GM18508 (cell line): ENCODE measurements around the gene SREK1IP1.
"Not testable (repeated sequence)": the region's sequence is repeated elsewhere in the genome, so short reads cannot be mapped to it uniquely, and the experiment has no call there.

Experiments
- ATAC-seq: cut with Tn5 transposase; IDR thresholded peaks from one replicate; pipeline ENCODE4 v1.9.1; 2021; ENCODE audit warnings: moderate number of reproducible peaks; ENCODE audit not compliant: insufficient read depth, unreplicated experiment

SREK1IP1 gene

DNA sequence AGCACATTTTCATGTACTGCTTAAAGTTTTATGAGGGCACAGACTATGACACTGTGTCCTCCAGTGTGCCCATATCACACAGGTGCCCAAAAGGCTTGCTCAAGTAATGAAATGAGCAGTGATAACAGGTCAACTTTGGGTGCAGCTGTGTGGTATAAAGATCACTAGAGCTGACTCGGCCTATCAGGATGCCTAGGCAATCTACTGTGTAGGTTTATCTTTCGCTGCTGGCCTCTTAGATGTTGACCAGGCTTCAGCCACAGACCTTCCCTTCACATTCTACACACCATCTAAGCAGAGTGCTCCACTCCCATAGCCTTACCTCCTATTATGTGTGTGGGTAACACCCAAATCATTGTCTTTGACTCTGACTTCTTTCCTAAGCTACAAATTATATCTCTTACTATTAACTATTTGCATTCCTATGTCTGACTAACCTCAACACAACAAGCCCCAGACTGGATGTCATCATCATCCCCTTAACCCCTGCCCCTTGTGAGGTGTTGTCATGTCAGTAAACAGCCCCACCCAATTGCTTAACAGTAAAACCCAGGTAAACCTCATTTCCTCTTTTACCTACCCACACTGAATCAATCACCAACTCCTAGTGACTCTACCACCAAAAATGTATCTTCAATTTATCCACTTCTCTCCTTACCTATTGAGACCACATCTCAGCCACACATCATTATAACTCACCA lies 2.5 kb downstream of the SREK1IP1 start:
- ATAC-seq: no peak

DNA sequence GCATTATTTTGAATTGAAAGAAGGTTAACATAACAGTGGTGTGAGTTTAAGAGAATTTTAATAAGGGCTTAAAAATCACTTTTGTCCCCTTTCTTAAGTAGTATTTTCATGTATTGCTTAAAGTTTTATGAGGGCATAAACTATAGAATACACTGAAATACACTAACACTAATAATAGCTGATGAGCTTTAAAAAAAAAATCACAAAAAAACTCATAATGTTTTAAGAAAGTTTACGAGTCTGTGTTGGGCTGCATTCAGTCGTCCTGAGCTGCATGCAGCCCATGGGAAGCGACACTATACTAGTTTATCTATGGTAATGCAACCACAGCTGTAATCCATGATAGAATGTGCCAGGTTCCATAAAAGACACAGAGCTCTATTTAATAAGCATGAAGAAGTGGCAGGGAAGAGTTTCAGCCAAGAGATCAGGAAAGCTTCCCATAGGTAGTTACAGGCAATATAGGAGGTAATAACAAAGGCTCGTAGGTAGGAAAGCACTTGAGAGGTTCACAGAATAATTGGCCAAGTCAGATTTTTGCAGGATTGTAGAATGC lies 4.5 kb downstream of the SREK1IP1 start:
- no peak for ATAC-seq

DNA sequence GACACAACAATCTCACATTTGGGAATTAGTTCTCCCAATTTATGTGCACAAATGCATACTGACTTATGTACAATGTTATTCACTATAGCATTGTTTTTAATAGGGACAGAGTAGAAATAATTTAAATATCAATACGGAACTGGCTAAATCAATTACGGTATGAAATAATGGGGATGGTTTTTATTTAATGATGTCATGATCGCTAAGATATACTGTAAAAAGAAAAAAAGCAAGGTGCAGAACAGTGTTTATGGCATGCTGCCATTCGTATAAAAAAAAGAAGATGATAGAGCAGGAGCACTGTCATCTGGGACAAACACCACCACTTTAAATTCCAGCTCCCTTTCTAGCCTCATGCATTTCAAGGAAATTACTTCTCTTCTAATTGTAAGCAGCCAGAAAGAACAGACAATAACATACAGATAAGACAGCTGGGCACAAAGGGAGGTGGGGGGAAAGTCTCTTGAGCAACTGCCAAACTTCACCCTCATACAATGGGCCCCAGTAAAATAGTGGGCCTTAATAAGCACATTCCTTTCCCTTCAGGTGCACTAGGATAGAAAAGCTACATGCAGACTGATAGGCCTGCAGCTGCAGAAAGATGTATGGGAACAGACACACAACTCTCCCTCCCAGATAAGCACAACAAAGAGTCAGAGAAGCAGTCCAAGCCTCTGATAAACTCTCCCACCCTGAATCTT lies 8.4 kb downstream of the SREK1IP1 start:
- ATAC-seq: no peak

DNA sequence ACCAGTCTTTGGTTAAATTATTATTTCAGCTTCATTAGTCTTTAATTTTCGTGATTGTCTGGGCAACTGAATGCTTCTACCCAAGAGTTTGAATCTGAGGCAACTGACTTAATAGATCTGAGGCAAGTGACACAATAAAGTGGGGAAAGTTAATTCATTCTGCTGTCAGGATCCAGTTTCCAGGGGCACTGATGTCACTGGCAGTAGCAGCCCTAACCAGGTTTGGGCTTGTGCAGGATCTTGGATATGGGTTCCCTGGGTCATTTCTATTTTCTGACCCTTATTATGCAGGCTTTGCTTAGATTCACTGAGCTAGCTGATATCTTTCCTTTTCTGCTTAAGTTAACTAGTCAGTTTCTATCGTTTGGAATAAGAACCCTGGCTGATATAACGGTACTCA lies 9.6 kb downstream of the SREK1IP1 start:
- ATAC-seq: no peak

DNA sequence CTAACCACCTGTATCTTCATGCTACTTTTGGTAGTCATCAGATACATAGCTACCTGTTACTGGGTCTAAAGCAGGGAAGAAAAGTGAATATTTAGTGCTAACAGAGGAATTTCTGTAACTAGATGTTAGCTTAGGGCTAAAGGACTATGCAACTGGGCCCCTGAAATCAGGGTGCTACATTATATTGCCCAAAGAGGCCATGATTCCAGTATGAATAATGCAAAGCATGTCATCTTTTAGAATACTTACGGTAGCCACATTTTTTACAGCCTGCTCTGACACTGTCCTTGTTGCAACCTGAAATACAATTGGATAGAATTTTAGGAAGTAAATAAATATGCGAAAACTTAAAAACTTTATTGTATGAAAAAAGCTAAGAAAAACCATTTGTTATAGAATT lies 14.4 kb downstream of the SREK1IP1 start:
- no peak for ATAC-seq

DNA sequence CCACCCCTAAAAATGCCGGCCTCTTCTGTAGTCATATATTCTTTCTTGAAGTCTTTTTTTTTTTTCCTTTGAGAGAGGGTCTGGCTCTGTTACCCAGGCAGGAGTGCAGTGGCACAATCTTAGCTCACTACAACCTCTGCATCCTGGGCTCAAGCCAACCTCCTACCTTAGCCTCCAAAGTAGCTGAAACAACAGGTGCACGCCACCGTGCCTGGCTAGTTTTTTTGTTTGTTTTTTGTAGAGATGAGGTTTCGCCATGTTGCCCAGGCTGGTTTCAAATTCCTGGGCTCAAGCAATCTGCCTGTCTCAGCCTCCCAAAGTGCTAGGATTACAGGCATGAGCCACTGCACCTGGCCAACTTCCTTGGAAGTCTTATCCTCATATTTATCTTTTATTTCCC lies 19.1 kb downstream of the SREK1IP1 start:
- ATAC-seq: no peak

DNA sequence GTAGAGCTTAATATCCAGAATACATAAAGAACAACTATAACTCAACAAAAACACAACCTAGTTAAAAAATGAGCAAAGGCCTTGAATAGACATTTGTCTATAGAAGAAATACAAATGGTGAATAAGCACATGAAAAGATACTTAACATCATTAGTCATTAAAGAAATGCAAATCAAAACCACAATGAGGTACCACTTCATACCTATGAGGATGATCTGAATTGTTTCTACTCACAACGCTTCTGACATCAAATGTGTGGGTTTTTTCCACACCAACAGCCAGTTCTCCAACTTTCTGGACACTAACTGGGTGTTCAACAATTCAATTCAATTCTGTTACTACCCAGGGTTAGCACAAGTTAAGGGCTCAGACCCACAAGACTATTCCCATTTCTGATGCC lies 22.0 kb downstream of the SREK1IP1 start:
- no peak for ATAC-seq

DNA sequence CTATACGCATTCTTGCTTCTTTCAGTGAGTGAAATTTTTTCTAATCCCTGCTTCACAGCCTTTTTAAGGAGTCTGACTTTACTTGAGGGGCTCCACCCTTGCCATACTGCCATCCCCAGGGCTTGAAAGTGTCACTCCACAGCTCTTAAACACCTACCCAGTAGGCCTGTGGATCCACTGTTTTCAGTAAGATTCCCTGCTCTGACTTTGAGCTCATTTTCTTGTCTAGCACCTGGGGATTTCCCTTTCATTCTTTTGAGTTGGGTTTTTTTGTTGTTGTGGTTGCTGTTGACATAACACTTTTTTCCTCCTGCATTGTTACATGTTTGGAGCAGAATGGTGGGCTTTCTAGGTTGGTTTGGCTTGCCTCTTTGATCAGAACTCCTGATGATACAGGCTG lies 23.6 kb downstream of the SREK1IP1 start:
- no peak for ATAC-seq

DNA sequence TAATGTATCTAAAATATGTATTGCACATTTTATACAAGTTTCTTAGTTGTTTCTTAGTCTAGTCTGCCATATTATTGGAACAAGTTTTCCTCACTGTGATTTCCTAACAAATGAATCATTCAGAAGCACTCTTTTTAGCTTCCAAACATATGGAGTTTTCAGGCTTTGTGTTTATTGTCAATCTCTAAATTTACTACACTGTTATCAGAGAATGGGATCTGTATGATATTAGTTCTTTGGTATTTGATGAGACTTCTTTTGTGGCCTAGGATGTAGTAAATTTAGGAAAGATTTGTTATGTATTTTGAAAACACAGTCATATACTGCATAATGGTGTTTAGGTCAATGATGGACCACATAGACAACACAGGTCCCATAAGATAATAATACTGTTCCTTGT lies 25.7 kb downstream of the SREK1IP1 start:
- ATAC-seq: no peak

DNA sequence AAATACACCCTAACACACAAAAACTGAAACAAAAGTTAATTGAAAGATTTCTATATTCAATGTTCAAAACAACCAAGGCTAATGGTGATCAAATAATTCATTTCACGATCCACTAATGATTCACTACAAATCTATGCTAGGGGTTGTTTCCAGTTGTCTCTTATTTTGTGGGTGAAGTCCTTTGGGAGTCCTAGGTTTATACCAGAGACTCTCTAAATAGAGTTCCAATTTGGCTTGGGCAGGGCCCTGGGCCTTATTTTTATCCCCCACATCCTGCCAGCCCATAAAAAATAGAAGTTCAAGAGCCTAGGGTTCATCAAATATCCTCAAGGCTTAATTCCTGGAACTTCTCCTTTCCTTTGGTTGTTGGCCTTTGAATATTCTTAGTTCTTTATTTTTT lies 26.1 kb downstream of the SREK1IP1 start:
- ATAC-seq: no peak

DNA sequence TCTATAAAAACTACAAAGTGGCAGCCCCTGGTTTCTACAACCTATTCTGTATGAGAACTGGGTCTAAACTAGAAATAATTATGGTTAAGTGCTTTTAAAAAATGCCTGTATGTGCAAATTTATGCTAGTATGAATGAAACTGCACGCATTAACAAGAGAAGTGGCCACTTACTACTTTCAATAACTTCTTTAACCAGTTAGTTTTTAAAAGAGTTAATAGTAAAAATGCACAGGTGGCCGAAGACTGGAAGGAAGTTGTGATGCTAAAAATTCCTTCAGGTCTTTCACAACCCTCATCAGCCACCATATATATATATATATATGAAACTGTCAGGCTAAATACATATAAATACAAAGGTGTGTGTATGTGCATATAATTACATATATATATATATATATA lies 41.3 kb downstream of the SREK1IP1 start:
- ATAC-seq: no peak

DNA sequence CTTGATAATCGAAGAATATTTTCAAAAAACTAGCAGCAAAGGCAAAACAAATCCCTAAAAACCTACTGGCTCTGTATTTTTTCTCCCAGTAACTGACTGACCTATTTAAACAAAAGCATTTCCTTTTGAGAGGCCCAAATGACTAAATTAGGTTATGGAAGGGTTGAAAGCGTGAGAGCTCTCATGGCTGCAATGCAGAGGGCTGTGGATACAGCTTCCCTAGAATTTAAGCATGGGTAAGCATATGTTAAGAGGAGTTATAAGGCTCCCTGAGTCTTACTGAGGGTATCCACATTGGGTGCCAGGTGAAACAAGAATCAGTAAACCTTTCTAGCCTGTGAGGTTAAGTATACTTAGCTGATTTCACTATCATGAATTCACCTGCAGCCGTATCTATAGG lies 45.9 kb downstream of the SREK1IP1 start:
- no peak for ATAC-seq

DNA sequence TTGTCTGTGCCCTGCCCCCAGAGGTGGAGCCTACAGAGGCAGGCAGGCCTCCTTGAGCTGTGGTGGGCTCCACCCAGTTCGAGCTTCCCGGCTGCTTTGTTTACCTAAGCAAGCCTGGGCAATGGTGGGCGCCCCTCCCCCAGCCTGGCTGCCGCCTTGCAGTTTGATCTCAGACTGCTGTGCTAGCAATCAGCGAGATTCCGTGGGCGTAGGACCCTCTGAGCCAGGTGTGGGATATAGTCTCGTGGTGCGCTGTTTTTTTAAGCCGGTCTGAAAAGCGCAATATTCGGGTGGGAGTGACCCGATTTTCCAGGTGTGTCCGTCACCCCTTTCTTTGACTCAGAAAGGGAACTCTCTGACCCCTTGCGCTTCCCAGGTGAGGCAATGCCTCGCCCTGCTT lies 54.0 kb downstream of the SREK1IP1 start:
- ATAC-seq: not testable (repeated sequence)

DNA sequence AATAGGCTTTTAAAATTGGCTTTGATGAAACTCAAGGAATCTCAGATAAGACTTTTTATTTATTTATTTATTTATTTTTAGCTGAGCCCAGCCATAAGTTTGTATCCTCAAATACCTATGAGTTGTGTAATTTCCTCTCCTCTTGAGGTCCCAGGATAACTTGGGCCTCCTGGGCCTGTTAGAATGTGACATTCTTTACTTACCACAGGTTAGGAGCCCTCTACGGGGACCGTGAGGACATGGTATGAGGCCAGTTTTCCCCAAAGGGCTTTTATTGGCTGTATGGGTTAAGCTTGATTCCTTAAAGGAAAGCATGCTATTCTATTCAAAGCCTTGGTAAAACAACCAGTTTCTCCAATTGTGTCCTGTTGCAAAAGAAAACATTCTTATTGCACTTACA lies 61.3 kb downstream of the SREK1IP1 start:
- ATAC-seq: no peak

DNA sequence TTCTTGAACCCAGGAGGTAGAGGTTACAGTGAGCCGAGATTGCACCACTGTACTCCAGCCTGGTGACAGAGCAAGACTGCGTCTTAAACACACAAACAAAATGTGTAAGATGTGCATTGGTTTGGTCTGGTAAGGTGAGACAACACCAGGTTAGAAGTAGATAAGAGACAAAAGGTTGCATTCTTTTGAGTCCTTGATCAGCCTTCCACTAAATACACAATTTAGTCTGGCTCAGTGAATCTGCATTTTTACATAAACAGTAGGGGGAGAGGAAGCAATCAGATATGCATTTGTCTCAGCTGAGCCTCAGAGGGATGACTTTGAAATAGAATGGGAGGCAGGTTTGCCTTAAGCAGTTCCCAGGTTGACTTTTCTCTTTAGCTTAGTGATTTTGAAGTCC lies 62.4 kb downstream of the SREK1IP1 start:
- ATAC-seq: not testable (repeated sequence)

DNA sequence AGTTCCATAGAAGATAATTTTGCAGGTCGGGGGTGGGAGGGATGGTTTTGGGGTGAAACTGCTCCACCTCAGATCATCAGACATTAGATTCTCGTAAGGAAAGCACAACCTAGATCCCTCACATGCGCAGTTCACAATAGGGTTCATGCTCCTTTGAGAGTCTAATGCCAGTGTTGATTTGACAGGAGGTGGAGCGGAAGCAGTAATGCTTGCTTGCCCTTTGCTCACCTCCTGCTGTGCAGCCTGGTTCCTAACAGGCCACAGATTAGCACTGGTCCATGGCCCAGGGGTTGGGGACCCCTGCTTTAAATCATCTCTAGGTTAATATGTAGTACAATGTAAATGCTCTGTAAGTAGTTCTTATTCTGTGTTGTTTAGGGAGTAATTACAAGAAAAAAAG lies 67.7 kb downstream of the SREK1IP1 start:
- ATAC-seq: no peak

DNA sequence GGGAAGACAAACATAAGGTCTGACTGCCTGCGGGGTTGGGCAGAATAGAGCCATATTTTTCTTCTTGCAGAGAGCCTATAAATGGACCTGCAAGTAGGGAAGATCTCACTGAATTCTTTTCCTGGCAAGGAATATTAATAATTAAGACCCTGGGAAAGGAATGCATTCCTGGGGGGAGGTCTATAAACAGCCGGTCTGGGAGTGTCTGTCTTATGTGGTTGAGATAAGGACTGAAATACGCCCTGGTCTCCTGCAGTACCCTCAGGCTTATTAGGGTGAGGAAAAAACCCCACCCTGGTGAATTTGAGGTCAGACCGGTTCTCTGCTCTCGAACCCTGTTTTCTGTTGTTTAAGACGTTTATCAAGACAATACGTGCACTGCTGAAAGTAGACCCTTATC lies 72.1 kb downstream of the SREK1IP1 start:
- ATAC-seq: not testable (repeated sequence)

DNA sequence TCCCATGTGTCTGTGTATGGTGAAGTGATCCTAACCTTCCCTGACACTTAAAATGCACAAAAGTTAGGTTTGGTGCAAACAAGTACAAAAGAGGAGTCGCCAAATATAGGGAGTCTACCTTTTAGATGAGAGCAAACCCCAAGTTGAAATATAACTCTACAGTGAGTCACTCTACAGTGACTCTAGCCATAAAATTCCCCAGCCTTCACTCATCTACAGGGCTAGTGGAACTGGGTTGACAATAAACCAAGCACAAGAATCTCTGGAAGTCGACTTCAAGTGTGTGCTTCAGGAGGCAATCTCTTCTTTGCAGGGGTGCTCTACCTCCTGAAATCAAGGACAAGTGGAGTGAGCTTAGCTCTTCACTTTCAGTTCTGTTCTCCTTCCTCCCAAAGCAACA lies 74.9 kb downstream of the SREK1IP1 start:
- no peak for ATAC-seq

DNA sequence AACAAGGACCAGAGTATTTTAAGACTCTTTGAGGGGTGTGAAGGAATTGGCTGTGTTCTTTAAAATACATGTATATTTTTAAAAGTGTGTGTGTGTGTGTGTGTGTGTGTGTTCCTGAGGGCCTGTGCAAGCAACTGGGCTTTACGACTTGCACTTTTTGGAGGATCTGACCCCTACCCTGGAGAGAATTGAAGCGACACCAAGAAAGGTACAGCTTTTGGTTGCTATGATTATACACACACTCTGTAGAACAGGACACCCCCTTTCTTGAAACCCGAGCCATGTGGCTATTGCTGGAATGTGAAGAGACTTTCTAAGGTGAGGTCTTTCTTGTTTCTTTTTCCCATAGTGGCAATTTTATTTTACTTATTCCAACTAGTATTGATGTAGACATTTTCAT lies 77.2 kb downstream of the SREK1IP1 start:
- ATAC-seq: no peak

DNA sequence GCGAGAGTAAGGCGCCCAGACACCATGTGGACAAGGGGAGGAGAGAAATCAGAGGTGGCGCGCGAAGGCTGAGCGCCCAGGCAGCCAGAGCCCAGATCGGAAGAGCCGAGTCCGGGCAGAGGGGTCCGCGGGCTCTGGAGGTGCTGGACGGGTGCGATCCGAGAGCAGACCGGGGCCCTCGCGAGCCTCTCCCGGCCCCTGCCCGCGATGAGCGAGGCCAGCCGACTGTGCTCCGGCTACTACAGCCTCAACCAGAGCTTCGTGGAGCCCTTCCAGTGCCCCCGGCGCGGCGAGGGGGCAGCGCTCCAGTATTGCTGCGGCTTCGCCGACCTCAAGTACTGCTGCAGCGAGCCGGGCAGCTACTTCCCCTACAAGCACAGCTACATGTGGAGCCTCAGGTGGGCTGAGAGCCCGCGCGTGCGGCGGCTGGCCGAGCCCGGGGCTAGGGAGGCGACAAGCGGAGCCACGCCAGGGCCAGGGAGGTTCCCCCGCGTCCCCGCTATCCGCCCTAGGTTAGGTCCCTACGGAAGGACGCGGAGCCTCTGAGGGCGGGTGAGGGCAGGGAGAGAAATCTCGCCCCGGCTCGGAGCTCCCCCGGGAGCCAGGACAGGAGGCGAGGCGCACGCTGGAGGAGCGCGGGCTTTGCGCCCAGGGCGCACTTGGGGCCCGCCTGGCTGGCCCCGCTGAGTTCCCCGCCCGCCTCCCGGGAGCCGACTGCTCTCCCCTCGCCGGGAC lies 77.9 kb downstream of the SREK1IP1 start, which contains the start of gene SHISAL2B:
Gene SHISAL2B, plus strand, starts transcription at position 87 of the 735 bp plus-strand sequence. Its CDS starts 121 bp downstream, at position 208.
- ATAC-seq: no peak

DNA sequence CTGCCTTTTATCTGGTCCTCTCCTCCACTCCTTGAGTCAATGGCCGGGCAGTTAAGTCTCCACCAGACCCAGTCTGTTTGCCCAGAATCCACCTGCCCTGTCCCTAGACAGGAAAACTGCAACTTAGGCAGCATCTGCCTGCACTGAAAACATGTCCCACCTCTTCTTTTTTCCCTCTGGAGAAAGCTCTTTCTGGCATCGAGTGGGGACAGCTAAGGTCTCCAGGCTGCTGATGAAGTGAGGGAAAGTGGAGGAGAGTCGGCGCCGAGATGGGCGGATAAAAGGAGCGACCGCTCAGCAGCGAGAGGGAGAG lies 78.4 kb downstream of the SREK1IP1 start:
- ATAC-seq: no peak
